ENCODE data around the gene FBN3. TPM values are rescaled to one million over a fixed set of nuclear protein-coding genes. Genes with fewer than 3 reads are reported as not detected.

Gene FBN3
- total and polyA plus RNA-seq, 3 experiments from 2014 or later = not detected

GRCh38 chr19:8064911-8065874, 84.2 kb downstream of the FBN3 start:
- DNase-seq = no peak
- CTCF ChIA-PET = no interaction called here
- no peaks in the 10 kb centered on the region for H3K27me3 ChIP-seq (ENCODE audit: insufficient read depth, low read length, poor library complexity, severe bottlenecking)

GRCh38 chr19:8057545-8058270, 91.7 kb downstream of the FBN3 start:
- Histone ChIP-seq H3K9me3 (ENCODE audit: low read length) (no peaks in the 10 kb centered on the region), H3K36me3 (ENCODE audit: insufficient read depth, low read length) (no peaks in the 10 kb centered on the region), H3K27ac (ENCODE audit: low read depth, low read length) (no peak overlapping the region), H3K27me3 (ENCODE audit: insufficient read depth, low read length, poor library complexity, severe bottlenecking) (no peaks in the 10 kb centered on the region), H3K4me3 (ENCODE audit: low read length) (no peak overlapping the region), H3K4me1 (ENCODE audit: insufficient read depth, low read length) (no peaks in the 10 kb centered on the region)
- Mint-ChIP-seq H3K4me3 (no peak overlapping the region), H3K27ac (no peak overlapping the region), H3K4me1 (no peaks in the 10 kb centered on the region), H3K36me3 (no peaks in the 10 kb centered on the region), H3K27me3 (no peaks in the 10 kb centered on the region), H3K9me3 (no peaks in the 10 kb centered on the region)
- ChIA-PET POLR2A (no interaction called here), CTCF (no interaction called here)
- DNase-seq = no peak

More at GRCh38 chr19:8064911-8065874, 84.2 kb downstream of the FBN3 start:
- peaks cover 3 to 17% (median 13%) of the 10 kb centered on the region in 5 donors for H3K9me3 Mint-ChIP-seq
- Histone ChIP-seq H3K4me1 (ENCODE audit: insufficient read depth, low read length) (no peaks in the 10 kb centered on the region), H3K27ac (ENCODE audit: low read depth, low read length) (no peak overlapping the region), H3K4me3 (ENCODE audit: low read length) (no peak overlapping the region), H3K36me3 (ENCODE audit: insufficient read depth, low read length) (no peaks in the 10 kb centered on the region), H3K9me3 (ENCODE audit: low read length) (peaks cover 11% of the 10 kb centered on the region)
- peaks cover 2 to 3% of the 10 kb centered on the region in 2 donors for H3K27me3 Mint-ChIP-seq
- POLR2A ChIA-PET = no interaction called here
- H3K4me3 Mint-ChIP-seq = no peak overlapping the region
- H3K36me3 Mint-ChIP-seq = peaks cover 0 to 5% (median 0%) of the 10 kb centered on the region in 3 donors
- H3K4me1 Mint-ChIP-seq = no peaks in the 10 kb centered on the region
- H3K27ac Mint-ChIP-seq = no peak overlapping the region

- ChIA-PET POLR2A (no interaction called here), CTCF (no interaction called here)
- H3K36me3 Mint-ChIP-seq = no peaks in the 10 kb centered on the region
- no peak for DNase-seq
- no peaks in the 10 kb centered on the region for H3K27me3 Mint-ChIP-seq
- H3K27ac ChIP-seq (ENCODE audit: low read depth, low read length) = no peak overlapping the region
- no peak overlapping the region for H3K4me3 ChIP-seq (ENCODE audit: low read length)
- peaks cover 5 to 8% (median 7%) of the 10 kb centered on the region in 3 donors for H3K4me1 Mint-ChIP-seq
- H3K9me3 ChIP-seq (ENCODE audit: low read length) = no peaks in the 10 kb centered on the region
- no peak overlapping the region for H3K27ac Mint-ChIP-seq
- peaks cover 7% of the 10 kb centered on the region for H3K4me1 ChIP-seq (ENCODE audit: insufficient read depth, low read length)
- H3K36me3 ChIP-seq (ENCODE audit: insufficient read depth, low read length) = no peaks in the 10 kb centered on the region
- no peaks in the 10 kb centered on the region for H3K27me3 ChIP-seq (ENCODE audit: insufficient read depth, low read length, poor library complexity, severe bottlenecking)
- no peak overlapping the region for H3K4me3 Mint-ChIP-seq
- no peaks in the 10 kb centered on the region for H3K9me3 Mint-ChIP-seq
Measured at GRCh38 chr19:8056533-8056932, 92.9 kb downstream of the FBN3 start.

GRCh38 chr19:8054169-8054568, 95.2 kb downstream of the FBN3 start:
- H3K27me3 ChIP-seq (ENCODE audit: insufficient read depth, low read length, poor library complexity, severe bottlenecking) = no peaks in the 10 kb centered on the region
- peaks cover 10 to 17% (median 12%) of the 10 kb centered on the region in 3 donors for H3K4me1 Mint-ChIP-seq
- no peaks in the 10 kb centered on the region for H3K9me3 ChIP-seq (ENCODE audit: low read length)
- H3K4me3 ChIP-seq (ENCODE audit: low read length) = no peak overlapping the region
- peaks cover 1 to 3% of the 10 kb centered on the region in 2 donors for H3K27me3 Mint-ChIP-seq
- no peaks in the 10 kb centered on the region for H3K36me3 Mint-ChIP-seq
- ChIA-PET POLR2A (no interaction called here), CTCF (interaction anchor here (1.3 kb wide), 1 partner anchor 9 kb away, joined by 3 read pairs; no protein-coding TSS in a partner anchor)
- no peak overlapping the region for H3K4me3 Mint-ChIP-seq
- no peak overlapping the region for H3K27ac ChIP-seq (ENCODE audit: low read depth, low read length)
- no peak for DNase-seq
- H3K27ac Mint-ChIP-seq = no peak overlapping the region
- H3K36me3 ChIP-seq (ENCODE audit: insufficient read depth, low read length) = no peaks in the 10 kb centered on the region
- H3K9me3 Mint-ChIP-seq = no peaks in the 10 kb centered on the region
- peaks cover 7% of the 10 kb centered on the region for H3K4me1 ChIP-seq (ENCODE audit: insufficient read depth, low read length)

GRCh38 chr19:8052464-8052859, 96.9 kb downstream of the FBN3 start, which contains the start of gene CCL25:
Gene CCL25, plus strand, starts transcription at chr19:8052760. Its CDS starts 290 bp downstream, at chr19:8053050.
- Mint-ChIP-seq H3K36me3 (no peaks in the 10 kb centered on the region), H3K4me1 (peaks cover 11 to 17% (median 12%) of the 10 kb centered on the region in 3 donors), H3K27ac (peak within 1 kb of the TSS in 6 of 8 donors; percentile 10 to 93 (median 64)), H3K9me3 (no peaks in the 10 kb centered on the region), H3K27me3 (peaks cover 1 to 8% of the 10 kb centered on the region in 2 donors), H3K4me3 (peak within 1 kb of the TSS in 3 of 7 donors; percentile 17 to 56 (median 40))
- Histone ChIP-seq H3K27me3 (ENCODE audit: insufficient read depth, low read length, poor library complexity, severe bottlenecking) (no peaks in the 10 kb centered on the region), H3K4me1 (ENCODE audit: insufficient read depth, low read length) (peaks cover 7% of the 10 kb centered on the region), H3K36me3 (ENCODE audit: insufficient read depth, low read length) (no peaks in the 10 kb centered on the region), H3K4me3 (ENCODE audit: low read length) (no peak within 1 kb of the TSS), H3K27ac (ENCODE audit: low read depth, low read length) (no peak within 1 kb of the TSS), H3K9me3 (ENCODE audit: low read length) (no peaks in the 10 kb centered on the region)
- POLR2A ChIA-PET = no interaction called here
- DNase-seq = no peak
- CTCF ChIA-PET = no interaction called here

GRCh38 chr19:8050274-8051096, 98.9 kb downstream of the FBN3 start:
- Mint-ChIP-seq H3K27me3 (peaks cover 4 to 13% of the 10 kb centered on the region in 2 donors), H3K9me3 (no peaks in the 10 kb centered on the region), H3K4me3 (peak overlapping the region; percentile 62 to 86 (median 68)), H3K27ac (peak overlapping the region in 2 of 8 donors; percentile 70 to 93), H3K4me1 (peaks cover 11 to 17% (median 12%) of the 10 kb centered on the region in 3 donors), H3K36me3 (no peaks in the 10 kb centered on the region)
- peak overlapping the region; percentile 49 for H3K4me3 ChIP-seq (ENCODE audit: low read length)
- H3K4me1 ChIP-seq (ENCODE audit: insufficient read depth, low read length) = peaks cover 7% of the 10 kb centered on the region
- no peaks in the 10 kb centered on the region for H3K36me3 ChIP-seq (ENCODE audit: insufficient read depth, low read length)
- ChIA-PET POLR2A (no interaction called here), CTCF (no interaction called here)
- no peaks in the 10 kb centered on the region for H3K27me3 ChIP-seq (ENCODE audit: insufficient read depth, low read length, poor library complexity, severe bottlenecking)
- no peaks in the 10 kb centered on the region for H3K9me3 ChIP-seq (ENCODE audit: low read length)
- peak overlapping the region; percentile 57 for H3K27ac ChIP-seq (ENCODE audit: low read depth, low read length)
- peak; percentile 70 to 79 (median 77) for DNase-seq

- Histone ChIP-seq H3K9me3 (ENCODE audit: low read length) (no peaks in the 10 kb centered on the region), H3K27ac (ENCODE audit: low read depth, low read length) (no peak overlapping the region), H3K27me3 (ENCODE audit: insufficient read depth, low read length, poor library complexity, severe bottlenecking) (no peaks in the 10 kb centered on the region), H3K4me1 (ENCODE audit: insufficient read depth, low read length) (no peaks in the 10 kb centered on the region), H3K36me3 (ENCODE audit: insufficient read depth, low read length) (no peaks in the 10 kb centered on the region), H3K4me3 (ENCODE audit: low read length) (no peak overlapping the region)
- no peak for DNase-seq
- Mint-ChIP-seq H3K36me3 (no peaks in the 10 kb centered on the region), H3K27me3 (peaks cover 5 to 20% of the 10 kb centered on the region in 2 donors), H3K9me3 (no peaks in the 10 kb centered on the region), H3K4me3 (no peak overlapping the region), H3K27ac (no peak overlapping the region), H3K4me1 (peaks cover 5 to 10% (median 6%) of the 10 kb centered on the region in 3 donors)
- POLR2A ChIA-PET = no interaction called here
- CTCF ChIA-PET = no interaction called here
Measured at GRCh38 chr19:8046569-8047165, 102.7 kb downstream of the FBN3 start.
